Thyroid gland (tissue), 4 donors: ENCODE measurements around the gene IZUMO2. TPM values are rescaled to one million over a fixed set of nuclear protein-coding genes. Genes with fewer than 3 reads are reported as not detected.

Experiments used
- DNase-seq, 2 donors: peaks; one replicate each; pipeline ENCODE4 v3.0.0-alpha.2; 2019
- H3K27ac ChIP-seq, 3 donors: fragments of 200-600 bp; sonication (generic); 1 replicate in 2 of 3; 2 replicates in 1 of 3; pipeline ENCODE4 v1.5.1; 2016 to 2019; ENCODE audit warnings: mild to moderate bottlenecking in 1 of 3, moderate library complexity in 1 of 3
- H3K27me3 ChIP-seq: fragments of 200-600 bp; sonication (generic); one replicate; pipeline ENCODE4 v1.5.1; 2019
- H3K36me3 ChIP-seq, 2 donors: fragments of 200-600 bp; sonication (generic); one replicate each; pipeline ENCODE4 v1.5.1; 2016 to 2019
- H3K4me1 ChIP-seq, 2 donors: fragments of 200-600 bp; sonication (generic); one replicate each; pipeline ENCODE4 v1.5.1; 2017 to 2019
- H3K4me3 ChIP-seq, 3 donors: fragments of 200-600 bp; sonication (generic); replicated peaks in 1 of 3; 1 replicate in 2 of 3; 2 replicates in 1 of 3; pipeline ENCODE4 v1.5.1; 2016; ENCODE audit warnings: mild to moderate bottlenecking in 1 of 3
- H3K9me3 ChIP-seq: fragments of 200-600 bp; sonication (generic); one replicate; pipeline ENCODE4 v1.5.1; 2017
- POLR2A ChIP-seq, 2 donors: fragments of 450-650 bp; IDR thresholded peaks; one replicate each; pipeline ENCODE4 v1.6.1; 2017; ENCODE audit warnings: antibody characterized with exemption in 2 of 2, mild to moderate bottlenecking in 2 of 2, moderate library complexity in 1 of 2
- WGBS, 2 donors: methylation state at CpG; one replicate each; pipeline ENCODE4 v1.1.5; 2017; 5-methylcytosine and 5-hydroxymethylcytosine counted together
- intact Hi-C: fragments of 100-400 bp; cut with DNase I; formaldehyde crosslinking; loops from one replicate; pipeline ENCODE4 v1.15.1; 2023
- total RNA-seq, 4 donors: library from RNA; depleted of rRNA; stranded (reverse); fragments of >200 nt; gene quantifications; one replicate each; pipeline ENCODE4 v1.2.3, GENCODE V29; 2016
- TF ChIP-seq, protein P1 (sequence below), 6 experiments: fragments of 200-600 bp in 3 of 6; fragments of 450-650 bp in 3 of 6; sonication (generic) in 3 of 6; IDR thresholded peaks; one replicate each; pipeline ENCODE4 v1.5.1; 2016 to 2019; ENCODE audit warnings: antibody characterized with exemption in 6 of 6, mild to moderate bottlenecking in 2 of 6, inconsistent platforms in 1 of 6, moderate library complexity in 1 of 6

The IZUMO2 gene
- total RNA-seq, 4 donors from 2014 or later, result not detected

GRCh38 chr19:50205681-50206138, 42.6 kb upstream of the IZUMO2 start:
- 17 to 18% methylated on average over 10 to 11 of the region's 12 CpGs for WGBS, 2 donors
- H3K4me3 ChIP-seq, result peak overlapping the region; percentile 27 to 43 (median 29)

GRCh38 chr19:50204811-50205675, 42.0 kb upstream of the IZUMO2 start:
- peak; percentile 85 to 88 for TF ChIP-seq POLR2A (IDR thresholded peaks at IDR 0.05)
- TF ChIP-seq, protein P1, sequence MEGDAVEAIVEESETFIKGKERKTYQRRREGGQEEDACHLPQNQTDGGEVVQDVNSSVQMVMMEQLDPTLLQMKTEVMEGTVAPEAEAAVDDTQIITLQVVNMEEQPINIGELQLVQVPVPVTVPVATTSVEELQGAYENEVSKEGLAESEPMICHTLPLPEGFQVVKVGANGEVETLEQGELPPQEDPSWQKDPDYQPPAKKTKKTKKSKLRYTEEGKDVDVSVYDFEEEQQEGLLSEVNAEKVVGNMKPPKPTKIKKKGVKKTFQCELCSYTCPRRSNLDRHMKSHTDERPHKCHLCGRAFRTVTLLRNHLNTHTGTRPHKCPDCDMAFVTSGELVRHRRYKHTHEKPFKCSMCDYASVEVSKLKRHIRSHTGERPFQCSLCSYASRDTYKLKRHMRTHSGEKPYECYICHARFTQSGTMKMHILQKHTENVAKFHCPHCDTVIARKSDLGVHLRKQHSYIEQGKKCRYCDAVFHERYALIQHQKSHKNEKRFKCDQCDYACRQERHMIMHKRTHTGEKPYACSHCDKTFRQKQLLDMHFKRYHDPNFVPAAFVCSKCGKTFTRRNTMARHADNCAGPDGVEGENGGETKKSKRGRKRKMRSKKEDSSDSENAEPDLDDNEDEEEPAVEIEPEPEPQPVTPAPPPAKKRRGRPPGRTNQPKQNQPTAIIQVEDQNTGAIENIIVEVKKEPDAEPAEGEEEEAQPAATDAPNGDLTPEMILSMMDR (IDR thresholded peaks at IDR 0.05), result no peak
- H3K27ac ChIP-seq, result peak overlapping the region; percentile 78 to 92 (median 80)
- 16 to 35% methylated on average over 9 to 21 of the region's 49 CpGs for WGBS, 2 donors
- no peaks in the 10 kb centered on the region for H3K27me3 ChIP-seq
- DNase-seq, result peak; percentile 96
- peak overlapping the region; percentile 27 to 43 (median 29) for H3K4me3 ChIP-seq
- H3K36me3 ChIP-seq, result no peaks in the 10 kb centered on the region
- intact Hi-C loops, result no loop called here
- H3K4me1 ChIP-seq, result peaks cover 9 to 34% of the 10 kb centered on the region in 2 donors
- H3K9me3 ChIP-seq, result no peaks in the 10 kb centered on the region

More at GRCh38 chr19:50205681-50206138, 42.6 kb upstream of the IZUMO2 start:
- H3K36me3 ChIP-seq, result no peaks in the 10 kb centered on the region
- intact Hi-C loops, result no loop called here
- H3K9me3 ChIP-seq, result no peaks in the 10 kb centered on the region
- H3K27me3 ChIP-seq, result no peaks in the 10 kb centered on the region
- peak overlapping the region; percentile 78 to 92 (median 80) for H3K27ac ChIP-seq
- DNase-seq, result peak; percentile 77 to 78
- no peak for TF ChIP-seq POLR2A (IDR thresholded peaks at IDR 0.05)
- TF ChIP-seq, protein P1 (IDR thresholded peaks at IDR 0.05), result peak in 4 of 6 experiments; percentile 34 to 51 (median 40)
- peaks cover 9 to 30% of the 10 kb centered on the region in 2 donors for H3K4me1 ChIP-seq

GRCh38 chr19:50204081-50204428, 41.0 kb upstream of the IZUMO2 start:
- no peak for TF ChIP-seq POLR2A (IDR thresholded peaks at IDR 0.05)
- TF ChIP-seq, protein P1 (IDR thresholded peaks at IDR 0.05), result no peak
- H3K36me3 ChIP-seq, result no peaks in the 10 kb centered on the region
- no peaks in the 10 kb centered on the region for H3K27me3 ChIP-seq
- intact Hi-C loops, result no loop called here
- no peaks in the 10 kb centered on the region for H3K9me3 ChIP-seq
- peak overlapping the region in 2 of 3 donors; percentile 59 to 79 for H3K4me3 ChIP-seq
- 56 to 62% methylated on average over 7 of the region's 7 CpGs for WGBS, 2 donors
- DNase-seq, result no peak
- H3K27ac ChIP-seq, result peak overlapping the region in 2 of 3 donors; percentile 74 to 92
- H3K4me1 ChIP-seq, result peaks cover 18 to 44% of the 10 kb centered on the region in 2 donors

- Histone ChIP-seq H3K27me3 (no peaks in the 10 kb centered on the region), H3K4me1 (peaks cover 22 to 50% of the 10 kb centered on the region in 2 donors), H3K36me3 (no peaks in the 10 kb centered on the region), H3K9me3 (no peaks in the 10 kb centered on the region), H3K27ac (peak within 1 kb of the TSS; percentile 74 to 92 (median 82)), H3K4me3 (peak within 1 kb of the TSS in 2 of 3 donors; percentile 59 to 79)
- DNase-seq, result peak; percentile 98
- WGBS, 2 donors, result 5 to 12% methylated on average over 7 to 22 of the region's 78 CpGs
- intact Hi-C loops, result no loop called here
- TF ChIP-seq, protein P1 (IDR thresholded peaks at IDR 0.05), result no peak
- TF ChIP-seq POLR2A (IDR thresholded peaks at IDR 0.05), result peak; percentile 64 to 90
These were observed 40.4 kb upstream of the IZUMO2 start, which contains the start of gene MYH14 for GRCh38 chr19:50203281-50204080. TSS of gene MYH14 (plus strand) at chr19:50203622. CDS start at chr19:50210366, 6,744 bp downstream.
